HL-60 (cell line): ENCODE results near the gene ZNF211.

Experiments used
- DNase-seq, 2 experiments: peaks; one replicate each; pipeline ENCODE4 v3.0.0-alpha.2; 2010 to 2020; ENCODE audit warnings: low read depth in 1 of 2, low spot score in 1 of 2
- H3K27ac ChIP-seq: fragments of 250-450 bp; sonication (Bioruptor Pico); replicated peaks from 2 replicates; pipeline ENCODE4 v1.5.1; 2020; ENCODE audit warnings: mild to moderate bottlenecking, moderate library complexity
- H3K27me3 ChIP-seq: fragments of 250-450 bp; sonication (Bioruptor Pico); 2 replicates; pipeline ENCODE4 v1.5.1; 2021; ENCODE audit warnings: mild to moderate bottlenecking, moderate library complexity; ENCODE audit not compliant: insufficient read depth, poor library complexity, severe bottlenecking
- H3K4me3 ChIP-seq: replicated peaks from 2 replicates; pipeline ENCODE4 v1.5.1; 2011; ENCODE audit warnings: mild to moderate bottlenecking, control low read depth, low read length; ENCODE audit not compliant: insufficient read depth
- GABPA ChIP-seq: IDR thresholded peaks from 2 replicates; pipeline ENCODE4 v1.6.1; 2012; ENCODE audit warnings: low read depth
- POLR2AphosphoS5 ChIP-seq: IDR thresholded peaks from 2 replicates; pipeline ENCODE4 v1.6.1; 2012; ENCODE audit warnings: low read depth
- REST ChIP-seq: IDR thresholded peaks from 2 replicates; pipeline ENCODE4 v1.6.1; 2012; ENCODE audit warnings: low read depth; ENCODE audit not compliant: insufficient replicate concordance
- SPI1 ChIP-seq: IDR thresholded peaks from 2 replicates; pipeline ENCODE4 v1.6.1; 2012; ENCODE audit warnings: low read depth, mild to moderate bottlenecking, borderline replicate concordance
- TF ChIP-seq, protein P1 (sequence below): IDR thresholded peaks from one replicate; pipeline ENCODE4 v1.5.1; 2011; ENCODE audit warnings: low read length, control low read depth, inconsistent platforms; ENCODE audit not compliant: insufficient read depth

Gene ZNF211

DNA sequence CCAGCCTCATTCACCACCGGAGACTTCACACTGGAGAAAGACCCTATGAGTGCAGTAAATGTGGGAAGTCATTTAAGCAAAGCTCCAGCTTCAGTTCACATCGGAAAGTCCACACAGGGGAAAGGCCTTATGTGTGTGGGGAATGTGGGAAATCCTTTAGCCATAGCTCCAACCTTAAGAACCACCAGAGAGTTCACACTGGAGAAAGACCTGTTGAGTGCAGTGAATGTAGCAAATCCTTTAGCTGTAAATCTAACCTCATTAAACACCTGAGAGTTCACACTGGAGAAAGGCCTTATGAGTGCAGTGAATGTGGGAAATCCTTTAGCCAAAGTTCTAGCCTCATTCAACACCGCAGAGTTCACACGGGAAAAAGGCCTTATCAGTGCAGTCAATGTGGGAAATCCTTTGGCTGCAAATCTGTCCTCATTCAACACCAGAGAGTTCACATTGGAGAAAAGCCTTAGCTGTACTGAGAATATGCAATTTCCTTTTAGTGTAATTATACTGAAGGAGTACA is 8.8 kb downstream of the ZNF211 start:
- H3K4me3 ChIP-seq: no peak overlapping the region
- H3K27me3 ChIP-seq: no peaks in the 10 kb centered on the region
- TF ChIP-seq, protein P1, sequence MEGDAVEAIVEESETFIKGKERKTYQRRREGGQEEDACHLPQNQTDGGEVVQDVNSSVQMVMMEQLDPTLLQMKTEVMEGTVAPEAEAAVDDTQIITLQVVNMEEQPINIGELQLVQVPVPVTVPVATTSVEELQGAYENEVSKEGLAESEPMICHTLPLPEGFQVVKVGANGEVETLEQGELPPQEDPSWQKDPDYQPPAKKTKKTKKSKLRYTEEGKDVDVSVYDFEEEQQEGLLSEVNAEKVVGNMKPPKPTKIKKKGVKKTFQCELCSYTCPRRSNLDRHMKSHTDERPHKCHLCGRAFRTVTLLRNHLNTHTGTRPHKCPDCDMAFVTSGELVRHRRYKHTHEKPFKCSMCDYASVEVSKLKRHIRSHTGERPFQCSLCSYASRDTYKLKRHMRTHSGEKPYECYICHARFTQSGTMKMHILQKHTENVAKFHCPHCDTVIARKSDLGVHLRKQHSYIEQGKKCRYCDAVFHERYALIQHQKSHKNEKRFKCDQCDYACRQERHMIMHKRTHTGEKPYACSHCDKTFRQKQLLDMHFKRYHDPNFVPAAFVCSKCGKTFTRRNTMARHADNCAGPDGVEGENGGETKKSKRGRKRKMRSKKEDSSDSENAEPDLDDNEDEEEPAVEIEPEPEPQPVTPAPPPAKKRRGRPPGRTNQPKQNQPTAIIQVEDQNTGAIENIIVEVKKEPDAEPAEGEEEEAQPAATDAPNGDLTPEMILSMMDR: no peak
- TF ChIP-seq POLR2AphosphoS5: no peak
- TF ChIP-seq REST: no peak
- TF ChIP-seq SPI1: no peak
- no peak for TF ChIP-seq GABPA
- H3K27ac ChIP-seq: no peak overlapping the region
- no peak for DNase-seq

DNA sequence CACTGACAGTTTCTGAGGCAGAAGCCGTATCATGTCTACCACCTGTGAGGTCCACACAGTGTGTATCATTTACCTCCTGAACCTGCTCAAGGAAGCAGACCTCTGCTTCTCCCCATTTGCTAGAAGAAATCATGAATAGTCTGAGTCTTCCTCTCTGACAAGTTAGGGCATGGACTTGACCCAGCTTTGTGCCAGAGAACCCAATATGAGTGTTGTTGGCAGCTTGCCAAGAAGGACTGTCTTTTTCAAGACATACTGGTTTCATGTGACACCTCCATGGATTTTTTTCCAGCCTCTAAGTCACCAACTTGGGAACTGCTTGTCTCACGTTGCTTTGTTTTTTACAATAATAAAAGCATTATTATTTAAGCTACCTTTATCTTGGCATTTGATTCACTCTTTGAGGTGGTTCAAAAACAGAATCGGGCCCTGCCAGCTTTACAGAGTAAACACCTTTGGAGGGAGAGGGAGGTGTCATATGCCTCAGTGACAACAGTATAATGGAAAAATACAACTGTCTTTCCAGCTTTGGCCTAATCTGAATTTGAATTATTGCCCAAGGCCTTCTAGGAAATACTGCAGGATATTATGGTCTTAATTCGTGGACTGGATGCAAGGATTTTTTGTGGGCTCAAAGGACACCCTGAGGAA is 9.6 kb downstream of the ZNF211 start:
- Histone ChIP-seq H3K4me3 (no peak overlapping the region), H3K27me3 (no peaks in the 10 kb centered on the region), H3K27ac (no peak overlapping the region)
- DNase-seq: no peak
- TF ChIP-seq SPI1 (no peak), REST (no peak)

DNA sequence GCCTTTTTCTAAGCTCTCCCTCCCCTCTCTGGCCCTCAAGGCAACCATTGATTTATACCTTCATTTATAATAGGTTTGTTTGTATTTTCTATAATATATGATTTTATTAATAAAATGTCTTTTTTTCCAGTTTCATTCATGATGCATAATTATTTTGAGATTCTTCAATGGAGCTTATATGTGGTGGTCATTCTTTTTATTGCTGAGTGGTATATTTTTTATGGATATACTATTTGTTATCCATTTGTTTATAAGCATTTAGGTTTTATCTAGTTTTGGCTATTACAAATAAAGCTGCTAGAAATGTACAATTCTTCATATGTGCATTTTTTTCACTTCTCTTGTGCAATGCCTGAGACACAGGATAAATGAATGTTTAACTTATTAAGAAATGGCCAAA is 10.8 kb downstream of the ZNF211 start:
- TF ChIP-seq SPI1 (no peak), GABPA (no peak), POLR2AphosphoS5 (no peak), REST (no peak)
- TF ChIP-seq, protein P1: no peak

More for the DNA sequence above, 10.8 kb downstream of the ZNF211 start:
- no peak overlapping the region for H3K4me3 ChIP-seq
- DNase-seq: no peak
- no peak overlapping the region for H3K27ac ChIP-seq
- H3K27me3 ChIP-seq: no peaks in the 10 kb centered on the region
